HCT116 (cell line): ENCODE results near the gene PTGR1.

ENCODE experiments used
- POLR2A ChIP-seq: IDR thresholded peaks from 2 replicates; pipeline ENCODE4 v1.7.0; 2011; ENCODE audit warnings: borderline replicate concordance; ENCODE audit not compliant: insufficient read depth, insufficient read length; ENCODE audit errors: extremely low read depth
- POLR2AphosphoS5 ChIP-seq: IDR thresholded peaks from 2 replicates; pipeline ENCODE4 v1.6.1; 2011; ENCODE audit warnings: mild to moderate bottlenecking, low read depth, low read length, moderate library complexity
- RAD21 ChIP-seq: IDR thresholded peaks from 2 replicates; pipeline ENCODE4 v1.6.1; 2012; ENCODE audit warnings: low read depth, mild to moderate bottlenecking
- TCF7L2 ChIP-seq: IDR thresholded peaks from 2 replicates; pipeline ENCODE4 v1.7.0; 2011; ENCODE audit warnings: borderline replicate concordance, inconsistent platforms; ENCODE audit not compliant: insufficient read depth, insufficient read length; ENCODE audit errors: extremely low read depth
- TF ChIP-seq, protein P1 (sequence below), 3 experiments: fragments of 200-600 bp in 1 of 3; sonication (generic) in 1 of 3; IDR thresholded peaks in 2 of 3; conservative IDR thresholded peaks in 1 of 3; 2 replicates each; pipeline ENCODE4 v1.5.1; 2012 to 2017; ENCODE audit warnings: low read depth in 2 of 3, low read length in 2 of 3, antibody characterized with exemption in 1 of 3, borderline replicate concordance in 1 of 3, control low read depth in 1 of 3, mild to moderate bottlenecking in 1 of 3, mixed read lengths in 1 of 3, mixed run types in 1 of 3, moderate library complexity in 1 of 3; ENCODE audit not compliant: insufficient read depth in 1 of 3
- TF ChIP-seq, protein P2 (sequence below): IDR thresholded peaks from 2 replicates; pipeline ENCODE4 v1.6.1; 2012

DNA sequence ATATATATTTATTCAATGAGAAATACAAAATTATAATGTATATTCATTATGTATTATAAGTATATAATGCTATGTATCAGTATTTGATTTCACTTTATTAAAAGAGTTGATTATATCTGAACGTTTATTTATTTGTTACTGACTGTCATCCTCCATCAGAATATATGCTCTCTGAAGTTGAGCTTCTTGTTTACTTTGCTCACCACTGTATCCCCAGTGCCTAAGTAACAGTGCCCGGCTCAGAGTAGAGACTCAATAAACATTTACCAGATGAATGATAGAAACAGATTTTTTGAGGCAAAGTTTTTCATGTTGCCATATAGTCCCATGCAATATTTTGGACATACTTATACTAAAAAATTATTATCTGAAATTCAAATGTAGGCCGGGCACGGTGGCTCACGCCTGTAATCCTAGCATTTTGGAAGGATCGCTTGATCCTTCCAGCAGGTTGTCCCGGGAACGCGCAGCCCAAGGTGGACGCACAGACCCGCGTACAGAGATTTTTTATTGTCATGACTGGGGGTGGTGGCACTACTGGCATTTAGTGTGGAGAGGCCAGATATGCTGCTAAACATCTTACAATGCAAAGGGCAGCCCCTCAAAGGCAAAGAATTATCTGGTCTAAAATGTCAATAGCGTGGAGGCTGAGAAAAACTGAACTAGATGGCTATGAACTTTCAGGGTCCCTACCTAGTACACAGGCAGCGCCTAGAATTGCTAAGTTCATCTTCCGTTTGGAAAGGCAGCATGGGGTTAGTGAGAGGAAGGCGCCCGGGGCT, 30.9 kb upstream of the PTGR1 start:
- no peak for TF ChIP-seq RAD21
- TF ChIP-seq, protein P1, sequence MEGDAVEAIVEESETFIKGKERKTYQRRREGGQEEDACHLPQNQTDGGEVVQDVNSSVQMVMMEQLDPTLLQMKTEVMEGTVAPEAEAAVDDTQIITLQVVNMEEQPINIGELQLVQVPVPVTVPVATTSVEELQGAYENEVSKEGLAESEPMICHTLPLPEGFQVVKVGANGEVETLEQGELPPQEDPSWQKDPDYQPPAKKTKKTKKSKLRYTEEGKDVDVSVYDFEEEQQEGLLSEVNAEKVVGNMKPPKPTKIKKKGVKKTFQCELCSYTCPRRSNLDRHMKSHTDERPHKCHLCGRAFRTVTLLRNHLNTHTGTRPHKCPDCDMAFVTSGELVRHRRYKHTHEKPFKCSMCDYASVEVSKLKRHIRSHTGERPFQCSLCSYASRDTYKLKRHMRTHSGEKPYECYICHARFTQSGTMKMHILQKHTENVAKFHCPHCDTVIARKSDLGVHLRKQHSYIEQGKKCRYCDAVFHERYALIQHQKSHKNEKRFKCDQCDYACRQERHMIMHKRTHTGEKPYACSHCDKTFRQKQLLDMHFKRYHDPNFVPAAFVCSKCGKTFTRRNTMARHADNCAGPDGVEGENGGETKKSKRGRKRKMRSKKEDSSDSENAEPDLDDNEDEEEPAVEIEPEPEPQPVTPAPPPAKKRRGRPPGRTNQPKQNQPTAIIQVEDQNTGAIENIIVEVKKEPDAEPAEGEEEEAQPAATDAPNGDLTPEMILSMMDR (IDR thresholded peaks at IDR 0.05 in 2 of 3, conservative IDR thresholded peaks at IDR 0.05 in 1 of 3; ENCODE audit: borderline replicate concordance in 1 of 3, insufficient read depth in 1 of 3, low read depth in 2 of 3, low read length in 2 of 3) = no peak
- TF ChIP-seq, protein P2, sequence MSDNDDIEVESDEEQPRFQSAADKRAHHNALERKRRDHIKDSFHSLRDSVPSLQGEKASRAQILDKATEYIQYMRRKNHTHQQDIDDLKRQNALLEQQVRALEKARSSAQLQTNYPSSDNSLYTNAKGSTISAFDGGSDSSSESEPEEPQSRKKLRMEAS = no peak
- no peak for TF ChIP-seq POLR2A
- no peak for TF ChIP-seq POLR2AphosphoS5
- no peak for TF ChIP-seq TCF7L2
